Measurements from ENCODE around the gene CARD19.
"Not testable (repeated sequence)": the region's sequence is repeated elsewhere in the genome, so short reads cannot be mapped to it uniquely, and the experiment has no call there.

Gene CARD19

DNA sequence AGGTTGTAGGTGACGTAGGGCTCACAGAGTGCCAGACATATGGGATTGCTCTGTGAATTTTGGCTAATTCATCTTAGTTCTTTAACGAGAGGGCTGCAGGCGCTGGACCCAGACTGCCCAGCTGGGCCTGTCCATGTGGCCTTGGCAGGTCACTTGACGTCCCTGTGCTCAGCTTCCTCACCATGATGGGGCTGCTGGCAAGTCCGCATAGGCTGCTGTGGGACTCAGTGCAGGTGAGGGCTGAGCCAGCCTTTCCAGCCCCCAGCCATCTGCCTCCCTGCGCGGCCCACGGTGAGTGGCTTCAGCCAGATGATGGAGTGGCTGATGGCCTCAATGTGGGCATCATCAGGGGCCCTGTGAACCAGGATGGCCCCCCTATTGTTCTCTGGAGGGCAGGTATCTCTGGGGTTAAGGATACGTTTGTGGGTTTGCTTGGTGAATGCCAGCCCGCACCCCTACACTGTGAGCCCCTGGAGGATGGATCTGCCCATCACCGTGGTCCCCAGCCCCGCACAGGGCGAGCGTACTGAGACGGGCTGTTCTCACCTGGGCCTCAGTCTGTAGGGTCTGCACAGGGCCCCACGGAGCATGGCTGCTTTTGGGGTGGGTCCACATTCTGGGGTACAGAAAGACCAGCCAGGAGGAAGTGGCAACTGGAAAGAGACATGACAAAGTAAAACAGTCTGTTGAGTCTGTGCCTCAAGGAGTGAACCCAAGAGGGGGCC lies 3.7 kb downstream of the CARD19 start:
- no peak for DNase-seq (ENCODE audit: low read depth in 2 of 2)

DNA sequence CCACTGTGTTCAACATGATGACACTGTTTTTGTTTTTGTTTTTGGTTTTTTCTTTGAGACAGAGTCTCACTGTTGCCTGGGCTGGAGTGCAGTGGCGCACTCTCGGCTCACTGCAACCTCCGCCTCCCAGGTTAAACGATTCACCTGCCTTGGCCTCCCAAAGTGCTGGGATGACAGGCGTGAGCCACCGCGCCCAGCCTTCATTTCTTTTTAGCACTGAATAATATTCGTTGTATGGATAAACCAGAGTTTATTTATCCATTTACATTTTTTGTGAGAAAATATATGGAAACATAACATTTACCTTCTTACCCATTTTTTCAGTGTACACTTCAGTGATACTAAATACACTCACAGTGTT lies 4.2 kb downstream of the CARD19 start:
- no peak for DNase-seq (ENCODE audit: low read depth in 2 of 2)

DNA sequence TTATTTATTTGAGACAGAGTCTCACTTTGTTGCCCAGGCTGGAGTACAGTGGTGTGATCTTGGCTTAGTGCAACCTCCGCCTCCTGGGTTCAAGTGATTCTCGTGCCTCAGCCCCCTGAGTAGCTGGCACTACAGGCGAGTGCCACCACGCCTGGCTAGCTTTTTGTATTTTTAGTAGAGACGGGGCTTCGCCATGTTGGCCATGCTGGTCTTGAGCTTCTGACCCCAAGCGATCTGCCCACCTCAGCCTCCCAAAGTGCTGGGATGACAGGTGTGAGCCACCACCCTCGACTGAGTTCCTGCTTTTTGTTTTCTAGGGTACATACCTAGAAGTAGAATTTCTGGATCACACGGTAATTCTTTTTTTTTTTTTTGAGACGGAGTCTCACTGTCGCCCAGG lies 5.1 kb downstream of the CARD19 start:
- not testable (repeated sequence) for DNase-seq (ENCODE audit: low read depth in 2 of 2)

DNA sequence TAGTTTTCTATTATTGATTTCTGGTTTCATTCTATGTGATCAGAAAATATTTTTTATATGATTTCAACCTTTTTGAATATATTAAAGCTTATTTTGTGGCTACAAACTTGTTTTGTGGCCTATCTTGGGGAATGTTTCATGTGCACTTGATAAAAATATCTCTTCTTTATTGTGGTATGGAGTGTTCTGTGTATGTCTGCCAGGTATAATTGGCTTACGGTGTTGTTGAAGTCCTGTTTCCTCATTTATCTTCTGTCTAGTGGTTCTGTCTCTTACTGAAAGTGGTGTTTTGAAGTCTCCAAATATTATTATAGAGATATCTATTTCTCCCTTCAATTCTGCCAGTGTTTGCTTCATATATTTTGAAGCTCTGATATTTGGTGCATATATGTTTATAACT lies 9.6 kb downstream of the CARD19 start:
- DNase-seq (ENCODE audit: low read depth in 2 of 2) = no peak

DNA sequence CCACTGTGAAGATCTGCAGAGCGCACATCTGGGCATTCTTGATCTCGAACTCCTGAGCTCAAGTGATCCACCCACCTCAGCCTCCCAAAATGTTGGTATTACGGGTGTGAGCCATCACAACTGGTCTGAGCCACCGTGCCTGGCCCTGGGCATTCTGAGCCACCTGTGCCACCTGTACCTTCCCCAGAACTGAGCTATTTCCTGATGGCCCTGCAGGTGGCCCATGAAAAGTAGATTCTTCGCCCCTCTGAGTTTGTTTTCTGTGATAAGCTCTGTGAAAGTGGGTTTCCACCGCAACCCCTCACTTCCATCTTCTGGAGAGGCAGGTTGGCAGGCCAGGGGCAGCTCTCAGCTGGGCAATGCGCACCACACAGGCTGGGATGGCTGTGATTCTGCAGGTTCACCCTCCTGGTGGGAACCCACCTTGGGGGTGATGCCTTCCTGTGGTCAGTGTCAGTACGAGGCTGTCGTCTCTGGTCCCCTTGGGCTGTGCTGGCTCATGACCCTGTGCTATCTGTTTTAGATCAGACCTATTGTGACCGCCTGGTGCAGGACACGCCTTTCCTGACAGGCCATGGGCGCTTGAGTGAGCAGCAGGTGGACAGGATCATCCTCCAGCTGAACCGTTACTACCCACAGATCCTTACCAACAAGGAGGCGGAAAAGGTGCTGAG lies 11.3 kb downstream of the CARD19 start:
- DNase-seq (ENCODE audit: low read depth in 2 of 2) = no peak

DNA sequence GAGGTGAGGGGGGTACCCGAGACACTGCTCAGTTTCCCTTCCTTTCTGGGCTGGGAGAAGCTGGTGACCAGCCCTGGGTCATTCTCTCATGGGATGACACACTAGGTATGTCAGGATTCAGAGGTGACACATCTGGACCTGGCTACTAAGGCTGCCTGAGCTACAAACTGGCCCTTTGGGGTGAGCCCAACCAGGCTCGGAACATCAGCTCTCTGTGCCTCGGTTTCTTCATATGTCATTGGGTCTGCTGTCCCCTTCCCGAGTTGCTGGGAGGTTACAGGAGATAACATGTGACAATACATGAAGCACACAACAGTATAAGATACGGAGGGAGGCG lies 11.8 kb downstream of the CARD19 start:
- DNase-seq (ENCODE audit: low read depth in 2 of 2) = no peak

DNA sequence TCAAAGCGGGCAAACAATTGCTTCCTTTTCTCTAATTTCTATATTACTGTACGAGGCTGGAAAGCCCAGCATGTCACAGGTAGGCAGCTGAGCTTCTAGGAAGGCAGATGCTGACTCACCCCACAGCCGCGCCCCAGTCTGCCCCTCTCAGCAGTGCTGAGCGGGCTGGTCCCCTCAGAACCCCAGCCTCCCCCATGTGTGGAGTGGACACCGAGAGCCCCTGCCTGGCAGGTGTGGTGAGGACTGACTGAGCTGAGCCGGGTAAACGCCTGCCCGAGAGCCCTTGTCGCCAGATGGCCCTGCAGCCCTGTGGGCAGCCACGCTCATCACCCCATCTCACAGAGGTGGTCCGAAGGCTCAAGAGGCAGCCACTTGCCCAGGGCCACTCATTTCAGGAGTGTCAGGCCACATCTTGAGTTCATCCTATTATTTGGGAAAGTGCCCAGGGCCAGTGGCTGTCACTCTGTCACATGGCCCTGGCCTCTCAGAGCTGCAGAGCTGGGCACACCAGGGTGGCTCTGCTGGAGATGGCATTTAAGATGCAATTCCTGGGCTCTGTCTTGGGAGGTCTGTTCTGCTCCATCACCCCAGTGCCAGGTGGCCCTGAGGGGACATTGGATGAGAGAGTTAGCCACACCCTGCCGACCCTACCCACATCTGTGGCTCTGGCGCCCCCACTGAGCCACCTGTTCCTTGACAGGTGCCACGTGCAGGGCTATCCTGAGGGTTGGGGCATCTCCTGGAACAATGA lies 12.4 kb downstream of the CARD19 start:
- DNase-seq (ENCODE audit: low read depth in 2 of 2) = no peak

DNA sequence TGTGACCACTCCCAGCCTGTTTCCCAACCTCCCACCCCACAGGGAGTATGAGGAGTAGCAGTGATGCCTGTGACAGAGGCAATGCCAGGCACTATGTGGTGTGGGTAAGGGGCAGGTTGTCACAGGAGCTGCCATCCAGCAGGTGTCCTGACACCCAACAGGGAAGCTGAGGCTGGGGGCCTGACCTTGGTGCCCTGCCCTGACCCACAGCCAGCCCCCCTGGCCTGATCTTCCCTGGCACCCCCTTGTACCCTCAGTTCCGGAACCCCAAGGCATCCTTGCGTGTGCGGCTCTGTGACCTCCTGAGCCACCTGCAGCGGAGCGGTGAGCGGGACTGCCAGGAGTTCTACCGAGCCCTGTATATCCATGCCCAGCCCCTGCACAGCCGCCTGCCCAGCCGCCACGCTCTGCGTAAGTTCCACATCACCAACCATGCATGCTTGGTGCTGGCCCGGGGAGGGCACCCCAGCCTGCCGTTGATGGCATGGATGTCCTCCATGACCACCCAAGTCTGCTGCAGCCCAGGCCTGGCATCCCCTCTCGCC lies 14.4 kb downstream of the CARD19 start:
- no peak for DNase-seq (ENCODE audit: low read depth in 2 of 2)

DNA sequence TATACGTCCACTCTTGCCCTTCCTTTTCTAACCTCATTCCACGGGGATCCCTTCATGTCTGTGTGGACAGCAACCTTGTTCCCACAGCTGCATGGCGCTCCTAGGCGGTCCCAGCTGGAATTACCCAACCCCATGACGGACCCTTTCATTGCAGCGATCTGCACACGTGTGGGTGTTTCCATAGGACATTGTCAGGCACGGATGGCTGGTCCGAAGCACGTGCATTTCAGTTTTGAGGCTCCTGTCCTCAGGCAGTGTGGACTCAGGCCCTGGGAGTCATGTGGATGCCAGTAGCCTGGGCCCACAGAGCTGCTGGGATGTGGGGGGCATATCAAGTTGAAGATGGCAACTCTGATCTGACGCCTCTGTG lies 15.0 kb downstream of the CARD19 start:
- DNase-seq (ENCODE audit: low read depth in 2 of 2) = no peak

DNA sequence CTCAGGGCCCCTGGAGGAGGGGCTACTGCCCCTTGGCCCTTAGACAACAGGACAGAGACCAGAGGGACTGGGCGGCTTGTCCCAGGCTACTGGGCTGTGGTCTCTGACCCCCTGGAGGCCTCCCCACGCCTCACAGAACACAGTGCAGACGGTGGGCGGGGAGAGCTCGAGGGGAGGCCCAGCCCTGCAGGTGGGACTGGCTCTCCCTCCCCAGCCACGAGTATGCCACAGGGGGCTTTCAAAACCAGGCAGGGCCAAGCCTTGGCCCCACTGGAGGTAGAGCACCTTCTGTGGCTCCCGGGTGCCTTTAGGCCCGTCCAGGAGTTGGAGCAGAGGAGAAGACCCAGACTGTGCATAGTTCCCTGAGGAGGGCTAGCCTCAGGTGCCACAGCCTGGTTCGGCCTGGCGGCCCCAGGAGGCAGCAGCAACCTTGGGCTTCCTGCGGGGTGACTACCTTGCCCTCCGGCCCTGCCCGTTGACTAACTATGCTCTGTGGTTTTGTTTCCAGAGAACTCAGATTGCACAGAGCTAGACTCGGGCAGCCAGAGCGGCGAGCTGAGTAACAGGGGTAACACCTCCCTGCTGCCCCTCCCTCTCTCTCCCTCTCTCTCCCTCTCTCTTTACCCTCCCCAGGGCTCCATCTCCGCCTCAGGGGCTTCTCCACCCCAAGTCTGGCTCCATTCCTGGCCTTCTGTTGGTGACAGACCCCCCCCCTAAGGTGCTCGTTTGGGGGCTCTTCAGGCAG lies 15.5 kb downstream of the CARD19 start:
- DNase-seq (ENCODE audit: low read depth in 2 of 2) = no peak

DNA sequence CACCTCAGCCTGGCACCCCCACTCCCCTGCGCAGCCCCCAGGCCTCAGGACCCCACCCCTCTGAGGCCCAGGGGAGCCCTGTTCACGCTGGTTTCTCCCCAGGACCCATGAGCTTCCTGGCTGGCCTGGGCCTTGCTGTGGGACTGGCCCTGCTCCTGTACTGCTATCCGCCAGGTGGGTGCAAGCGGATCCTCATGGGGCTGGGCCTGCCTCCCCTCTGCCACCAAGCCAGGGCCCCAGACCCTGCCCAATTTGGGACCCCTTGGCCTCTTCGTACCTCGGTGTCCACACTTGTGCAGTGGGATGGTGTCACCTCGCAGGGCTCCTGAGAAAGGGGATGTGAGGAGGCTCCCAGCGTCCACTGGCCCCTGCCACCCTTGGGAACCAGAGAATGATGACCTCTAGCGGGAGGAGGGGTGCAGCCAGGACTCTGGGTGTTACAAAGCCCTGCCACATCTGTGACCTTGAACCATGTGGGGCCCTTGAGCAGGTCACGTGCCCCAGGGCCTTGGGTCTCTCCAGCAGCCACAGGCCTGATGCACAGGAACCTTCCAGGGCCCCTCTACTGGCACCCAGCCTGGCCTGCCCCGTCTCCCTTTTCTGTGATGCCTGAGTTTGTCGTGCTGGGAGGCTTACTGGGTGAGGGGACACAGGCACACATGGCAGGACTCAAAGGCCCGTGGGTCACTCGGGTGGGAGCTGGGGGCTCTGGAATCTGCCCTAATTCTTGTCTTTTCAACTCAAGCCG lies 16.3 kb downstream of the CARD19 start:
- DNase-seq (ENCODE audit: low read depth in 2 of 2) = no peak

DNA sequence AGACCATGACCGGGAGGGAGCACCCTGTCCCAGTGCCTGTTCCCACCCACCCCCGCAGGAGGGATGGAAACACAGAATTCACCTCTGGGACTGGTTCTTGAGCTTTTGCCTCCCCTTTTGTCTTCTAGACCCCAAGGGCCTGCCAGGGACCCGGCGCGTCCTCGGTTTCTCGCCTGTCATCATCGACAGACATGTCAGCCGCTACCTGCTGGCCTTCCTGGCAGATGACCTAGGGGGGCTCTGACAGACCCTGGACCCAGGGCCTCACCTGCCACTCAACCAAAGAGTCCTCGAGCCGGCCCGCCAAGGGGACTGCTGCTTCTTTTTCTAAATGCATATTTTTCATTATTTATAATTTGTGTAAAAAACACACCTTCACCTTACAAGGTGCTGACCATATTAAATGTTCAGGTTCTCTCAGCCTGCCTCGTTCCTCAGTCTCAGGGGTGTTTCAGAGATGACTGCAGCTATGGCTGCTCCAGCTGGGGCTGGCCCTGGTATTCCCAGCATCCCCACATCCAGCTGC lies 16.9 kb downstream of the CARD19 start:
- no peak for DNase-seq (ENCODE audit: low read depth in 2 of 2)

DNA sequence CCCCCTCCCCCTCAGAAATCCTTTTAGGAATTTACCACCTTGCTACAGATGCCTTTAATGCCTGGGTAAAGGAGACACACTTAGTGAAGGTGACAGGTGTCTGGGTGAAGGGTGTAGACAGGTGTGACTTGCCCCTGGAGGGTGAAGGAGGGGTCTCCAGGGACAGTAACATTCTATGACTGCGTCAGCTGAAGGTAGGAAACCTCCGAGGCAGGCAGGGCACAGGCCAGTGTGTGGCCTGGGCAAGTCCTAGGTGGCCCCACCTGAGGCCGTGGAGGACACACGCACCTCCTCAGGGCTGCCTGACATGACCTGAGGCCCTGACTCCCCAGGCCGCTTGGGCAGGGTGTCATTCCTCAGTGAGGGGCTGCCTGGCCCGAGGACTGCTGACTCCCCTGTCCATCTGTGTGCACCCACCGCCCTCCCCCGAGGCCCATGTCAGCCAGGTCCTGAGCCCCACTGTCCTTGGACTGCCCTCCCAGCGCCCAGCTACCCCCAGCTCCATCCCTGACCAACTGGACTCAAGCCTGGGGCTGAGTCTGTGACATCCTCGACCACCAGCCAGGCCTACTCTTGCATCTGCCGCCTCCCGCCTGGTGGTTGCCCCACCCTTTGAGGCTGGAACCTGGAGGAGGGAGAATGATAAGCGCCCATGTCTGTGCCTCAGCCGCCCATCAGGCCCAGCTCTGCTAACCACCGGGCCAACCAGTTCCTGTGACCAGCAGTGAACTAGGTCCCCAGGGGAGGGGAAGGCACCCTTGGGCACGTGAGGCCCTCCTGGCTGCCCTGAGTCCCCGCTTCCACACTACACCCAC lies 18.4 kb downstream of the CARD19 start:
- no peak for DNase-seq (ENCODE audit: low read depth in 2 of 2)

DNA sequence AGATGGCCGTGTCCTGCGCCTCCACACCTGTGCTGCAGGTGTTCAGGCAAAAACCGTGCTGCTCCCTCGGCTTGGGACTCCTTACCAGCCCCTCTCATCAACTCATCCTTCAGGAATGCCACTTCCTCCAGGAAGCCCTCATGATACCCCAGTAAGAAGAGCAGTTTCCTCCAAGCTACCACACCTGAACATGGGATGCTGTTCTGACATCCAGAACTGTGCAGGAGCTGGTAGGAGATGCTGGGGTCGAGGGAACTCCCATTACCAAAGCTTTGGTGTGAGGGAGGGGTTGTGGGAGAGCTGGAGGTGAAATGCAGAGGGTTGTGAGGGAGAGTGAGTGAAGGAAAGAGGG lies 18.9 kb downstream of the CARD19 start:
- no peak for DNase-seq (ENCODE audit: low read depth in 2 of 2)

DNA sequence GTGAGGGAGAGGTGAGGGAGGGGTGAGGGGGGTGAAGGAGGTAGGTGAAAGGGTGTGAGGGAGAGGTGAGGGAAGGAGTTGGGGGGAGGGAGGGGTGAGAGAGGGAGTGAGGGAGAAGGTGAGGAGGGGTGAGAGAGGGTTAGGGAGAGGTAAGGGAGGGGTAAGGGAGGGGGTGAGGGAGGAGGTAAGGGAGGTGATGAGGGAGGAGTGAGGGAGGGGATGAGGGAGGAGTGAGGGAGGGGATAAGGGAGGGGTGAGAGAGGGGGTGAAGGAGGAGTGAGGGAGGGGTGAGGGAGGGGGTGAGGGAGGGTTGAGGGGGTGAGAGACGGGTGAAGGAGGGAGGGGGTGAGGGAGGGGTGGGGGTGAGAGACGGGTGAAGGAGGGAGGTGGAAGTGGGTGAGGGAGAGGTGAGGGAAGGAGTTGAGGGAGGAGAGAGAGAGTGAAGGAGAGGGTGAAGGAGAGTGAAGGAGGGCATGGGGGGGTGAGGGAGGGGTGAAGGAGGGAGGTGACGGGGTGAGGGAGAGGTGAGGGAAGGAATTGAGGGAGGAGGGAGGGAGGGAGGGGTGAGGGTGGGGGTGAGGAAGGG lies 19.6 kb downstream of the CARD19 start:
- no peak for DNase-seq (ENCODE audit: low read depth in 2 of 2)

DNA sequence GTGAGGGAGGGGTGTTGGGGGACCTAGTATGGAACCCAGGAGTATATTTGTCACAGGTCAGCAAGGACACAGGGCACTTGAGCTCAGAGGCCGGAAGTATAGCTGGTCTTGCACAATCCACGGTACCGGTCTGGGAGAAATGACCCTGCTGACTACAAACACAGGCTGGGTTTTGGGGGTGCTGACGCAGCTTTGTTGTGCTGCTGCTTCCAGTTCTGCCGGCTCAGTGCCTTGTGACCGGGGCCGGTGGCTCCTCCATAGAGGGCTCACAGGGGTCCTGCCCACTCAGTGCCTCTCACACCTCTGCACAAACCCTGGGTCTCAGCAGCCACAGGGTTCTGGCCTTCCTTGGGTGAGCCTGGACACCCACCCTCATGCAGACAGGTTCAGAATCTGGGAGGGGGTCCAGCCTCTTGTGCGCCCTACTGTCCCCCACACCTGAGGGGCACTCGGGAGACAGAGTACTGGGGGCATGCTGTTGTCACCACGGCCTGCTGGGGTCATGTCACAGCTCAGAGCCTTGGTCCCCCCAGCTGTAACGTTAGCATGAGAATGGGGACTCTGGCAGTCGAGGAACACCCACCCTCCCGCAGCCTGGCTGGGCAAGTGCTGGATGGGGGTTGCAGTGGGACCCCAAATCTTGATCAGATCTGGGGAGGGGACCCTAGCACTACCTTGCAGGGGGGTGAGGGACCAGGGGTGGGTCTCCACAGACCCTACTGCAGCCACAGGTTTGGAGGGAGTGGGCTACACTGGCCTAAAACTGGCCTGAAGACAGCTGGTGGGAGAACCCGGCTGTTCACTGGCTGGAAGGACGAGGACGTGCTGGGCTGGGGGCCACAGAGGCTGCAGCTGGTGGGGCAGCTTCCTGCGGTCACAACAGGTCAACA lies 20.3 kb downstream of the CARD19 start:
- DNase-seq (ENCODE audit: low read depth in 2 of 2) = no peak

DNA sequence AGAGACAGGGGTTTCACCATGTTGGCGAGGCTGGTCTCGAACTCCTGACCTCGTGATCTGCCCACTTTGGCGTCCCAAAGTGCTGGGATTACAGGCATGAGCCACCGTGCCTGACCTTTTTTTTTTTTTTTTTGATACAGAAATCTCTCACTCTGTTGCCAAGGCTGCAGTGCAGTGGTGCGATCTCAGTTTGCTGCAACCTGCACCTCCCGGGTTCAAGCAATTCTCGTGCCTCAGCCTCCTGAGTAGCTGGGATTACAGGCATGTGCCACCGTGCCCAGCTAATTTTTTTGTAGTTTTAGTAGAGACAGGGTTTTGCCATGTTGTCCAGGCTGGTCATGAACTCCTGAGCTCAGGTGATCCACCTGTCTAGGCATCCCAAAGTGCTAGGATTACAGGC lies 21.5 kb downstream of the CARD19 start:
- DNase-seq (ENCODE audit: low read depth in 2 of 2) = not testable (repeated sequence)

DNA sequence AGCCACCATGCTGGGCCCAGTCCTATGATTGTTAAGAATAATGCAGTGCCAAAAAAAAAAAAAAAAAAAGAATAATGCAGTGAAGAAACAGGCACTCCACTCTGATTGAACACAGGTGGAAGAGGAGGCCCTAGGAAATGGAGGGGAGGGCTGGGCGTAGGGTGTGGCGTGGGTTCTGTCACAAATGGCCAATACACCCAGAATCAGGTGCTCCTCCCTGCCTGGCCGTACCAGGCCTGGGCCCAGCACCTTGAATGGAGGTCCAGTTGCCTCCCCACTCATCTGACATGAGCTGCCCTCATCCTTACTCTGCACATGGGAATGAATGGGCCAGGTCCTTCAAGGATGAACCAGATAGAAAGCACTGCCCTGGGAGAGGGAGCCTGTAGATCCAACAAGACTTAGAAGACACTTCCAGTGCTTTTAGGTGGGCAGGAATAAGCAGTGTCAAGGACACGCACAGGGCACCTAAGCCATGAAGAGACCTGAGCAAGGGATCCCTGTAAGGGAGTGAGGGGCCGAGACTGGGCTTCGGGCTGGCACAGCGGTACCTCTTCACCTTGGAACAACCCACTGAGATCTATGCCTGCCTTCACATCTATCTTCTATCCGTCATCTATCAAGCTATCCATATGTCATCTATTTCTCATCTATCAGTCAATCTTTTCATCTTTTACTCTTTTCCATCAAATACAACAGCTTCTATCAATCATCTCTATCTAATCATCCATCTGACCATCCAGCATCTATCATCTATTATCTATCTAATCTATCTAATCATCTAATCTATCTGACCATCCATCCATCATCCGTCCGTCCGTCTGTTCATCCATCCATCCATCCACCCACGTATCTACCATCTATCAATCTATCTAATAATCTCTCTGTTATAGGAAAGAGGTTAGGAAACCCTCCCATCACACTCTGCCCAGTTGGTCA lies 22.2 kb downstream of the CARD19 start:
- no peak for DNase-seq (ENCODE audit: low read depth in 2 of 2)

All from activated CD8-positive, alpha-beta memory T cell treated with anti-CD3 and anti-CD28 coated beads for 4 hours (primary cell).